H9 (cell line): Measurements from ENCODE around the gene BCAT1. TPM values are rescaled to one million over a fixed set of nuclear protein-coding genes. Genes with fewer than 3 reads are reported as not detected.
"Not testable (repeated sequence)": the region's sequence is repeated elsewhere in the genome, so short reads cannot be mapped to it uniquely, and the experiment has no call there.

Experiments
- DNase-seq: peaks from one replicate; pipeline ENCODE4 v3.0.0-alpha.2; 2017
- H2AFZ ChIP-seq: one replicate; pipeline ENCODE4 v1.6.1; 2013; ENCODE audit warnings: mild to moderate bottlenecking, low read length, control low read depth, moderate library complexity
- H2AK5ac ChIP-seq: 2 replicates; pipeline ENCODE4 v1.6.1; 2013; ENCODE audit warnings: low read length, control low read depth, mixed read lengths; ENCODE audit not compliant: insufficient read length
- H2BK120ac ChIP-seq: one replicate; pipeline ENCODE4 v1.6.1; 2013; ENCODE audit warnings: low read depth, mild to moderate bottlenecking, low read length, control low read depth, inconsistent platforms; ENCODE audit not compliant: poor library complexity, severe bottlenecking
- H2BK12ac ChIP-seq: 2 replicates; pipeline ENCODE4 v1.6.1; 2013; ENCODE audit warnings: low read length, control low read depth, mixed read lengths, low read depth; ENCODE audit not compliant: insufficient read length
- H2BK15ac ChIP-seq: 2 replicates; pipeline ENCODE4 v1.6.1; 2013; ENCODE audit warnings: low read depth, low read length, control low read depth
- H2BK20ac ChIP-seq: one replicate; pipeline ENCODE4 v1.6.1; 2013; ENCODE audit warnings: low read depth, mild to moderate bottlenecking, low read length, control low read depth, inconsistent platforms; ENCODE audit not compliant: poor library complexity, severe bottlenecking
- H2BK5ac ChIP-seq: 2 replicates; pipeline ENCODE4 v1.6.1; 2013; ENCODE audit warnings: low read length, control low read depth, mixed read lengths; ENCODE audit not compliant: insufficient read length
- H3K14ac ChIP-seq: 2 replicates; pipeline ENCODE4 v1.6.1; 2013; ENCODE audit warnings: low read length, control low read depth; ENCODE audit not compliant: insufficient read depth
- H3K18ac ChIP-seq: 2 replicates; pipeline ENCODE4 v1.6.1; 2013; ENCODE audit warnings: low read depth, mild to moderate bottlenecking, mixed read lengths, low read length, control low read depth; ENCODE audit not compliant: insufficient read length
- H3K23ac ChIP-seq: 2 replicates; pipeline ENCODE4 v1.6.1; 2013; ENCODE audit warnings: low read length, control low read depth, mixed read lengths, low read depth; ENCODE audit not compliant: insufficient read length
- H3K23me2 ChIP-seq: 2 replicates; pipeline ENCODE4 v1.6.1; 2013; ENCODE audit warnings: low read depth, mild to moderate bottlenecking, mixed read lengths, low read length, control low read depth; ENCODE audit not compliant: insufficient read length, poor library complexity, severe bottlenecking
- H3K27ac ChIP-seq: 2 replicates; pipeline ENCODE4 v1.5.1; 2013; ENCODE audit warnings: low read length, control low read depth, mixed read lengths, low read depth; ENCODE audit not compliant: insufficient read length
- H3K27me3 ChIP-seq: 2 replicates; pipeline ENCODE4 v1.6.1; 2013; ENCODE audit warnings: low read length, control low read depth, inconsistent platforms; ENCODE audit not compliant: insufficient read depth
- H3K4ac ChIP-seq: 2 replicates; pipeline ENCODE4 v1.6.1; 2013; ENCODE audit warnings: low read depth, mild to moderate bottlenecking, control low read depth, inconsistent platforms, low read length, moderate library complexity
- H3K4me1 ChIP-seq: 2 replicates; pipeline ENCODE4 v1.6.1; 2013; ENCODE audit warnings: low read length, control low read depth, inconsistent platforms; ENCODE audit not compliant: insufficient read depth
- H3K4me2 ChIP-seq: 2 replicates; pipeline ENCODE4 v1.6.1; 2013; ENCODE audit warnings: low read length, control low read depth, mixed read lengths; ENCODE audit not compliant: insufficient read length, insufficient read depth
- H3K56ac ChIP-seq: 2 replicates; pipeline ENCODE4 v1.6.1; 2013; ENCODE audit warnings: low read depth, mild to moderate bottlenecking, mixed read lengths, low read length, control low read depth; ENCODE audit not compliant: insufficient read length
- H3K79me1 ChIP-seq: 2 replicates; pipeline ENCODE4 v1.6.1; 2013; ENCODE audit warnings: low read depth, mild to moderate bottlenecking, moderate library complexity, low read length, control low read depth, inconsistent platforms; ENCODE audit not compliant: insufficient read depth, poor library complexity, severe bottlenecking
- H3K79me2 ChIP-seq: 2 replicates; pipeline ENCODE4 v1.6.1; 2013; ENCODE audit warnings: low read length, control low read depth, inconsistent platforms; ENCODE audit not compliant: insufficient read depth
- H3K9ac ChIP-seq: 2 replicates; pipeline ENCODE4 v1.6.1; 2013; ENCODE audit warnings: low read length, control low read depth, mixed read lengths; ENCODE audit not compliant: insufficient read length; ENCODE audit errors: extremely low read depth
- H3K9me3 ChIP-seq: one replicate; pipeline ENCODE4 v1.6.1; 2013; ENCODE audit warnings: low read depth, low read length, inconsistent platforms; ENCODE audit not compliant: control insufficient read depth
- H3T11ph ChIP-seq: one replicate; pipeline ENCODE4 v1.6.1; 2013; ENCODE audit warnings: mild to moderate bottlenecking, low read length, control low read depth, inconsistent platforms
- H4K20me1 ChIP-seq: one replicate; pipeline ENCODE4 v1.6.1; 2013; ENCODE audit not compliant: control insufficient read depth, insufficient read length, insufficient read depth
- H4K5ac ChIP-seq: 2 replicates; pipeline ENCODE4 v1.6.1; 2013; ENCODE audit warnings: low read depth, mild to moderate bottlenecking, mixed read lengths, low read length, control low read depth; ENCODE audit not compliant: insufficient read length
- H4K8ac ChIP-seq: replicated peaks from 2 replicates; pipeline ENCODE4 v1.6.1; 2013; ENCODE audit warnings: low read length, control low read depth, mixed read lengths, low read depth; ENCODE audit not compliant: insufficient read length
- H4K91ac ChIP-seq: 2 replicates; pipeline ENCODE4 v1.6.1; 2013; ENCODE audit warnings: low read depth, mild to moderate bottlenecking, moderate library complexity, mixed read lengths, low read length, control low read depth; ENCODE audit not compliant: insufficient read length
- H3K27ac Mint-ChIP-seq, 3 experiments: 2 replicates in 2 of 3; 3 replicates in 1 of 3; pipeline ENCODE4 v1.8.0; 2020 to 2021; ENCODE audit warnings: mixed read lengths in 3 of 3, mild to moderate bottlenecking in 1 of 3, moderate library complexity in 1 of 3
- H3K27me3 Mint-ChIP-seq: 2 replicates; pipeline ENCODE4 v1.8.0; 2021; ENCODE audit warnings: low read depth, mild to moderate bottlenecking, moderate library complexity, mixed read lengths
- H3K36me3 Mint-ChIP-seq, 3 experiments: 2 replicates in 2 of 3; 3 replicates in 1 of 3; pipeline ENCODE4 v1.8.0; 2020 to 2021; ENCODE audit warnings: low read depth in 3 of 3, mixed read lengths in 3 of 3; ENCODE audit not compliant: insufficient read depth in 1 of 3
- H3K4me1 Mint-ChIP-seq, 2 experiments: 2 replicates each; pipeline ENCODE4 v1.8.0; 2020; ENCODE audit warnings: mixed read lengths in 2 of 2
- H3K4me3 Mint-ChIP-seq, 2 experiments: 2 replicates in 1 of 2; 3 replicates in 1 of 2; pipeline ENCODE4 v1.8.0; 2020 to 2021; ENCODE audit warnings: mild to moderate bottlenecking in 2 of 2, mixed read lengths in 2 of 2, moderate library complexity in 1 of 2
- H3K9me3 Mint-ChIP-seq, 2 experiments: 2 replicates in 1 of 2; 3 replicates in 1 of 2; pipeline ENCODE4 v1.8.0; 2020; ENCODE audit warnings: mild to moderate bottlenecking in 2 of 2, mixed read lengths in 2 of 2, moderate library complexity in 1 of 2
- WGBS: extraction: QIAGEN DNeasy Blood & Tissue Kit; methylation state at CpG from one replicate; pipeline ENCODE4 v1.1.7; 2013; ENCODE audit warnings: missing lambda C conversion rate, low lambda C conversion rate, mixed read lengths; ENCODE audit not compliant: insufficient read length; ENCODE audit errors: extremely low coverage; 5-methylcytosine and 5-hydroxymethylcytosine counted together
- total RNA-seq: library from RNA; stranded (reverse); gene quantifications from 2 replicates; pipeline ENCODE4 v1.2.1, GENCODE V29; 2021
- TF ChIP-seq, protein P1 (sequence below): fragments of 200-600 bp; sonication (generic); conservative IDR thresholded peaks from 3 replicates; pipeline ENCODE4 v1.8.0; 2021; ENCODE audit warnings: antibody characterized with exemption, mild to moderate bottlenecking

Gene BCAT1
- total RNA-seq, 1 experiment from 2014 or later, result 244 TPM

DNA sequence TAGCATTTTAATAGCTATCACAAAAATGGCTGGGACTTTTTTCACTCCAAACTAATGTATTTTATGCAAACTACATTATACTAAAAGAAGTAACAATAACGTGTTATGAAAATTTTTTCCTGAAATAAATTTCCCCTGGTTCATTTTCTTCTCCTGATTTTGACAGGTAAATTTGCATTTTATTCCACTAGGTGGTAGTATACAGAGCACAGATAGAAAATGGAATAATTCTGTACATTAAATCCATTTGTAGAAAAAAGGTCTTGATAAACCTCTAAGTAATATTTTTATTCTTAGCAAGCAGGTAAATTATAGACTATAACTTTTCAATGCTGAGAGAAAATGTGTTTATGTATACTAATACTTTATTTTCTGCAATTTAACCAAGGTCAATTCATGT lies 96.5 kb downstream of the BCAT1 start:
- Histone ChIP-seq H3K14ac (no peak overlapping the region), H2BK120ac (no peak overlapping the region), H3K18ac (no peak overlapping the region), H3K79me2 (no peaks in the 10 kb centered on the region; the same call in 1 of the 2 replicates), H3K4me2 (no peak overlapping the region), H3K9ac (no peak overlapping the region), H2AK5ac (no peak overlapping the region), H3K27ac (no peak overlapping the region), H2BK5ac (no peak overlapping the region), H2AFZ (no peak overlapping the region), H4K8ac (no peak overlapping the region), H2BK15ac (no peak overlapping the region), H4K91ac (no peak overlapping the region), H3K9me3 (no peaks in the 10 kb centered on the region), H3K79me1 (peaks cover 2% of the 10 kb centered on the region), H3K4ac (no peak overlapping the region), H4K20me1 (no peaks in the 10 kb centered on the region), H4K5ac (no peak overlapping the region), H3K56ac (no peak overlapping the region), H2BK12ac (no peak overlapping the region), H2BK20ac (no peak overlapping the region), H3K23me2 (no peaks in the 10 kb centered on the region), H3K27me3 (no peaks in the 10 kb centered on the region), H3T11ph (no peak overlapping the region), H3K23ac (no peak overlapping the region), H3K4me1 (no peaks in the 10 kb centered on the region; the same call in 1 of the 2 replicates)
- no peaks in the 10 kb centered on the region for H3K27me3 Mint-ChIP-seq
- no peak for DNase-seq
- 0 out of 5 replicates have a peak, but pooled peaks cover 0 to under 1% of the 10 kb centered on the region in 2 experiments for H3K9me3 Mint-ChIP-seq
- H3K4me3 Mint-ChIP-seq, result no peak overlapping the region
- no peak overlapping the region; a peak in 1 of 7 replicates for H3K27ac Mint-ChIP-seq
- peaks cover 24 to 46% (median 36%) of the 10 kb centered on the region in 3 experiments for H3K36me3 Mint-ChIP-seq
- TF ChIP-seq, protein P1, sequence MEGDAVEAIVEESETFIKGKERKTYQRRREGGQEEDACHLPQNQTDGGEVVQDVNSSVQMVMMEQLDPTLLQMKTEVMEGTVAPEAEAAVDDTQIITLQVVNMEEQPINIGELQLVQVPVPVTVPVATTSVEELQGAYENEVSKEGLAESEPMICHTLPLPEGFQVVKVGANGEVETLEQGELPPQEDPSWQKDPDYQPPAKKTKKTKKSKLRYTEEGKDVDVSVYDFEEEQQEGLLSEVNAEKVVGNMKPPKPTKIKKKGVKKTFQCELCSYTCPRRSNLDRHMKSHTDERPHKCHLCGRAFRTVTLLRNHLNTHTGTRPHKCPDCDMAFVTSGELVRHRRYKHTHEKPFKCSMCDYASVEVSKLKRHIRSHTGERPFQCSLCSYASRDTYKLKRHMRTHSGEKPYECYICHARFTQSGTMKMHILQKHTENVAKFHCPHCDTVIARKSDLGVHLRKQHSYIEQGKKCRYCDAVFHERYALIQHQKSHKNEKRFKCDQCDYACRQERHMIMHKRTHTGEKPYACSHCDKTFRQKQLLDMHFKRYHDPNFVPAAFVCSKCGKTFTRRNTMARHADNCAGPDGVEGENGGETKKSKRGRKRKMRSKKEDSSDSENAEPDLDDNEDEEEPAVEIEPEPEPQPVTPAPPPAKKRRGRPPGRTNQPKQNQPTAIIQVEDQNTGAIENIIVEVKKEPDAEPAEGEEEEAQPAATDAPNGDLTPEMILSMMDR, result peak; percentile 58
- WGBS, result no CpG with 5 or more reads among the region's 1 CpG
- peaks cover 27 to 32% of the 10 kb centered on the region in 2 experiments for H3K4me1 Mint-ChIP-seq

DNA sequence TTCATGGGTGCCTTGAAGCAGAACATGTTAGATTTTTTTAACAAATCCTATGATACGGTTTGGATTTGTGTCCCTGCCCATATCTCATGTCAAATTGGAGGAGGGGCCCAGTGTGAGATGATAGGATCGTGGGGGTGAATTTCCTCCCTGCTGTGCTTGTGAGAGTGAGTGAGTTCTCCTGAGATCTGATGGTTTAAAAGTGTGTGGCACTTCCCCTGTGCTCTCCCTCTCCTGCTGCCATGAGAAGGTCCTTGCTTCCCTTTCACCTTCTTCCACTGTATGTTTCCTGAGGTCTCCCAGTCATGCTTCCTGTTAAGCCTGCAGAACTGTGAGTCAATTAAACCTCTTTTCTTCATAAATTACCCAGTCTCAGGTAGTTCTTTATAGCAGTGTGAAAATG lies 97.0 kb downstream of the BCAT1 start:
- not testable (repeated sequence) for H3K27me3 Mint-ChIP-seq
- peaks cover 22 to 47% (median 36%) of the 10 kb centered on the region in 3 experiments for H3K36me3 Mint-ChIP-seq

More for the DNA sequence above, 97.0 kb downstream of the BCAT1 start:
- not testable (repeated sequence) for H2BK20ac ChIP-seq, H3K4ac ChIP-seq, H4K5ac ChIP-seq, H3K27ac ChIP-seq, H2BK12ac ChIP-seq, H3K23me2 ChIP-seq, H3K79me1 ChIP-seq, H4K20me1 ChIP-seq, H3K23ac ChIP-seq, H2BK5ac ChIP-seq, H3K79me2 ChIP-seq, H2BK120ac ChIP-seq, H3K9ac ChIP-seq, H3K56ac ChIP-seq, H3K27me3 ChIP-seq, H2BK15ac ChIP-seq, H4K8ac ChIP-seq, H3K18ac ChIP-seq, DNase-seq, H3K9me3 Mint-ChIP-seq, H3K14ac ChIP-seq, H3K4me2 ChIP-seq, H3K4me3 Mint-ChIP-seq, H3K9me3 ChIP-seq, H3T11ph ChIP-seq, H2AFZ ChIP-seq, H4K91ac ChIP-seq, H3K4me1 ChIP-seq, H2AK5ac ChIP-seq
- peaks cover 27 to 32% of the 10 kb centered on the region in 2 experiments for H3K4me1 Mint-ChIP-seq
- peak overlapping the region in 2 of 3 experiments; percentile 39 to 85; a peak in 2 of 7 replicates for H3K27ac Mint-ChIP-seq
- no CpG with 5 or more reads among the region's 2 CpGs for WGBS
